GM18508 (cell line): Measurements from ENCODE around the gene NOTCH2.
"Not testable (repeated sequence)": the region's sequence is repeated elsewhere in the genome, so short reads cannot be mapped to it uniquely, and the experiment has no call there.

Experiments used
- ATAC-seq: cut with Tn5 transposase; IDR thresholded peaks from one replicate; pipeline ENCODE4 v1.9.1; 2021; ENCODE audit warnings: moderate number of reproducible peaks; ENCODE audit not compliant: insufficient read depth, unreplicated experiment

NOTCH2 gene

DNA sequence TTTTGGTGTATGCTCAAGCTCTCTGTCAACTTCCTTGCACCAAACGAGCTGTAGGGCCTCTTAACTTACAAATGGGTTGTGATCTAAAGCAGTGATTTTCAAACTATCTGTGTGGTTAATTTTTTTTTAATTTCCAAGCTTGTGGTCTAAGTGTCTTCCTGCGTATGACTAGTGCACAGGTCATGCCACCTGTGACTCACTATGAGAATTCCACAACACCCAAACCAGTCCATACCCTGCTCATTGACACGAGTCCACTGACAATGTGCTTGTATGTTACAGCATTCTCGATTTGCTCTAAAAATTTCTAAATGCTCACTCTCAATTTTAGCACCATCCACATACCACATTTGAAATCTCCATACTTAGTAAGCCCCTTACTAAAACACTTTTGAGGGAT, 18.5 kb upstream of the NOTCH2 start:
- ATAC-seq = not testable (repeated sequence)

DNA sequence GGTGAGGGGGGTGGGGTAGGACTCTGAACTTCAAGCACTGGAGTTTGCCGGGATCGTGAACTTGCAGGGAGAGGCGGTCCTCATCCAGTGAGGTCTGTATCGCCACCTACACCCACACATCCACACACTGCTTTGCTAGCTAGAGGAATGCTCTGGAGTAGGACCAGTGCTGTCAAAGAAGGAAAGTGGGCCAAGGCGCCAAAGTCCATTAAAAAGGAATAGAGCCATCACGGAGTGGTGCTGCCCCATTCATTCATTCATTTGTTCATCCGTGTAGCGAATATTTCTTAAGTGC, 405 bp upstream of the NOTCH2 start:
- ATAC-seq = not testable (repeated sequence)

DNA sequence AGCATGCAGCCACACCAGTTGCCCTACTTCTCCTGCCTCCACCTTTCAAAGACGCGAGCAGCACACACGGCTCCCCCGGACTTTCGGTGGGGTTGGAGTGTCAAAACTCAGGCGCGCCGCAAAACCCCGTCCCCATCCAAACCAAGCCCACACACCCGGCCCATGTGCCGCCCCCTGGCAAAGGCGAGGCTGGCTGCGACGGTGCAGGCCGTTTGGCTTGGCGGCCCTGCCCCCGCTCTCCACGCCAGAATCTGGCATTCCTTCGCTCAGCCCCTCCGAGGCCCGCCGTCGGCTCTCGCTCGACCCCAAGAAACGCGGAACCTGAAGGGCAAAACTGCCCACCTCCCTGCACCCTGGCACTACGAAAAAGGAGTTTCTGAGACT, 787 bp downstream of the NOTCH2 start:
- ATAC-seq = not testable (repeated sequence)

DNA sequence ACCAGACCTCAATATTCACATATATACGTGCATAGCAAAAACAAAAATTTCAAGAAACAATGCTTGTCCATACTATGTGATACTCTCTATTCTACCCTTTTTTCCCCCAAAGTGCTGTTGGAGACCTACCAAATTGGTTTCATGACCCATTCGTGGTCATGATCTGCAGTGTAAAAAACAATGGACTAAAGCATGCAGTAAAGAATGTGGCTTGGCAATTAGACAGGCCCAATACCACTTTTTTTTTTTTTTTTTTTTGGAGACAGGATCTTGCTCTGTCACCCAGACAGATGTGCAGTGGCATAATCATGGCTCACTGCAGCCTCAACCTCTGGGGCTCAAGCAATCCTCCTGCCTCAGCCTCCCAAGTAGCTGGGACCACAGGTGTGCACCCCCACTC, 21.3 kb downstream of the NOTCH2 start:
- ATAC-seq = not testable (repeated sequence)

DNA sequence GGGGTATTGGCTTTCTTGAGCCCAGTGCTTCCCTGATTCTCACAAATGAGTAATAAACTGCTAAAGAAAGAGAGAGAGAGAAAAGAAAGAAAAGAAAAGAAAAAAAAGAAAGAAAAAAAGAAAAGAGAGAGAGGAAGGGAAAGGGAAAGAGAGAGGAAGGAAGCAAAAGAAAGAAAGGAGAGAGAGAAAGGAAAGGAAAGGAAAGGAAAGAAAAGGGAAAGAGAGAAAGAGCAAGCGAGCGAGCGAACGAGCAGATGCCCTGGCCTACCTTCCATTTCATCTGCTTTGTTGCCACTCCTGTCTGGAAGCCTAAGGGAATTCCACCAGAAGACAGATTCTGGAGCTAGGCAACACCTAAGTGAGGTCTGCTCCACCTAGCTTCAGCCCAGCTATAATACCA, 27.7 kb downstream of the NOTCH2 start:
- ATAC-seq = not testable (repeated sequence)

DNA sequence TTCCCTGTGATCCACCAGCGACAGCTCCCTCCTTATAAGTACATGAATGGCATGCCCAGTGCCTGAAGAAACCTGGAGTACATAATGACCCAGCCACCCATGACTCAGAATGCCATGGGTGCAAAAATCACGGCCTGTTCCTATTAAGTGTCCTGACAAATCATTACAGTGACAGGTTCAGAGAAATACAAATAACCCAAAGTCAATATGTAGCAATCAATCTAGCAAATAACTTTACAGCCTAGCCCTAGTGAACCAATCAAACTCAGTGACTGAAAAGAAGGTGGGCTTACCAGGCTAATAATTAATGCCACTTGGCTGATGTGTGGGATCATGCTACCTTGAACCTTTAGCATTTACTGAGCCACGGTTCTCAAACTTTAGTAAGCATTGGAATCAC, 37.2 kb downstream of the NOTCH2 start:
- ATAC-seq = not testable (repeated sequence)

DNA sequence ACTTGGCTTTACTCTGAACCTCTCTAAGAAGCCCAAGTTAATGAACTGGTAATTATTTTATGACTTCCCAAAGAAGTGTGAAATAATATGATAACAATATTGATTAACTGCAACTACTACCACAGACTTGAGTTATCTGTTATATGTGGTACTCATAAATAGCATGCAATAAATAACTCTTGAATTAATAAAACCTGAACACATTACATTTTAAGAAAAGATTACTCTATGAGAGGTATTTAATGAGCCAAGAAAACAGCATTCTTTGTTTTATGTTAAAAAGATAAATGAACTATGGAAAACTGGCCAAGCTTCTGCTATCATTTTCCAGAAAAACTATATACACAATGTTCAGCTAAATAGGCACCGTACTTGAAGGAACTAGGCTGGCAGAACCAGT, 45.7 kb downstream of the NOTCH2 start:
- ATAC-seq = not testable (repeated sequence)

DNA sequence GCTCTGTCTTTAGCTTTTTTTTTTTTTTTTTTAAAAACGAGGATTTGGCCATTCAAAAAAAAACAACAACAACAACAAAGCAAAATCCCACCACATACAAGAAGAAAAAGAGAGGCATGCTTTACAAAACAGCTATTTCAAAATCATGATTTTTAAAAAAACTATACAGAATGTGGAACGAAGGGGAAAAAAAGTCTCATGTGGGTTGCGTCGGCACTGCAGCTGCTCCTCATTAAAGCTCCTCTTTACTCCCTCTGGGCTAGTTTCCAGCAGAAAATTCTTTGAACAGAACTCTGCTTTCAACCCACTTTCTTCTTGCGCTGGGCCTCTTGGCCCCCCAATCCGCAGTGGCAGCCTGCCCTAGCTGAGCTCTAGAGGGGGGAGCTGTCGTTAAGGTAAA, 54.5 kb downstream of the NOTCH2 start:
- ATAC-seq = not testable (repeated sequence)

DNA sequence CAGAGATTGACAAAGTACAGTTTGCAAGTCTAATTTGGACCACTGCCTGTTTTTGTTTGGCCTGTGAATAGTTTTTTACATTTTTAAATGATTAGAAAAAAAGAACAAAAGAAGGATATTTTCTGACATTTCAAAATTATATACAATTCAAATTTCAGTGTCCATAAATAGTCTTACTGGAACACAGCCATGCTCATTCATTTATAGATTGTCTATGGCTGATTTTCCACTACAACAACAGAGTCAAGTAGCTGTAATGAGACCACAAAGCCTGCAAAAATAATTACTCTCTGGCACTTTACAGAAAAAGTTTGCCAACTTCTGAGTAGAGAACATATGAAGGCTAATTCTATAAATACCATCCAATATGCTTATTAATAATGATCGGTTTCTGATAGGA, 61.1 kb downstream of the NOTCH2 start:
- not testable (repeated sequence) for ATAC-seq

DNA sequence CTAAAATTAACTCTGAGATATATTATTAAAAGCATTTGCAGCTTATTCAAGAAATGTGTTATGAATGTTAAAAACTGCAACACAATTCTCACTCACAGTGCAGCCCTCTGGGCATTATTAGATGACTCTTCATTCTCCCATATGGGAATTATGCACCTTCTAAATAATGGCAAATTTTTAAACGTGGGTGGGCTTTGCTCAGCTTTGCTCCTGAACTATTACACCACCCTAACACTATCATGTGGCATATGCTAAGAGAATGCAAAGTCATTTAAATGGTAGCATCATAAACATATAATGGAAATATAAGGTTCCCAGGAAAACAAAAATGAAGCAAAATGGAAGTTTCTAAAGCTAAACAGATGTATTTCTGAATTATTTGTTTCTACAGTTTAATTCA, 61.6 kb downstream of the NOTCH2 start:
- not testable (repeated sequence) for ATAC-seq

DNA sequence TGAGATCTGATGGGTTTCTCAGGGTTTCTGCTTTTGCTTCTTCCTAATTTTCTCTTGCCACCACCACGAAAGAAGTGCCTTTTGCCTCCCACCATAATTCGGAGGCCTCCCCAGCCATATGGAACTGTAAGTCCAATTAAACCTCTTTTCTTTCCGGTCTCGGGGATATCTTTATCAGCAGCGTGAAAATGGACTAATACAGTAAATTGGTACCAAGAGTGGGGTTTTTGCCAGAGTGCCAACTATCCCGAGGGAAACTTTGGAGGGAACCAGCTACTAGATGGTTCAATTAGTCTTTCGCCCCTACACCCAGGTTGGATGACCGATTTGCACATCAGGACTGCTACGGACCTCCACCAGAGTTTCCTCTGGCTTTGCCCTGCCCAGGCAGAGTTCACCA, 68.4 kb downstream of the NOTCH2 start:
- ATAC-seq = not testable (repeated sequence)

DNA sequence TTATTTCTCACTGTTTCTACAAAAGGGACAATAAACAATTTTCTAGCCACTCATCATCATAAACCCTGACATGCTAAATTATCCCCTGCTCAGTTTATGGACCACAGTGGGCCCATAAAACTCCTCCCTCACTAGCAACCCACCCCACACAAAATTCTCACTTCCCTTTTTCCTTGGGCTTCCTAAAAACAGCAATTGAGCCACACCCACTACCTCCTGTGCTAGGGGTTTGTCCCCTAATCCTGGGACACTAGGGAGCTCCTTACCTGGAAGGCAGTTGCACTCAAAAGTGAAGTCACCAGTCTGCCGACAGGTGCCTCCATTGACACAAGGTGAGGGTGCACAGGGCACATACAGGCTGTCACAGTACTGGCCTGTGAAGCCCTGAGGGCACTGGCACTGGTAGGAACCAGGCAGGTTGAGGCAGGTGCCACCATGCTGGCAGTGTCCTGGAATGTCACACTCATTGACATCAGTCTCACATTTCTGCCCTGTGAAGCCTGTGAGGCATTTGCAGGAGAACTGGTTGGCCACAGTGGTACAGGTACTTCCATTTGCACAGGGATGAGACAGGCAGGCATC, 72.6 kb downstream of the NOTCH2 start:
- ATAC-seq = not testable (repeated sequence)

DNA sequence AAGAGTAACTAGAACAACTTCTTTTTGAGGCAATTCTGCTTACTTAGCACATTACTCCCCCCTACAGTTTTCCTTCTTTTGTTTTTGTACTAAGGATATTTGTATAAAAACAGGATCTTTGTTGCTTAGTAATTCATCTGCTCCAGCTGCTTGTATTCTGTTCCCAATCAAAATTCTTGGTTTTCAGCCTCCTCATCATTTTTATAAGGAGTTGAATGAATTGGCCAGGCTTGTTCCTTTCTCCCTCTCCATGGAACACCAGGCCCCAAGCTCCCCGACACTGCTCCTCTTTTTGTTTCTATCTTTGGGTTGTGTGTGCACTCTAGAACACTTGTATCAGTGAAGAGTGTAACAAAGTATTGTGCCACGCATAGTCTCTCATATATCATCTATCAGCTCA, 73.5 kb downstream of the NOTCH2 start:
- ATAC-seq = not testable (repeated sequence)

DNA sequence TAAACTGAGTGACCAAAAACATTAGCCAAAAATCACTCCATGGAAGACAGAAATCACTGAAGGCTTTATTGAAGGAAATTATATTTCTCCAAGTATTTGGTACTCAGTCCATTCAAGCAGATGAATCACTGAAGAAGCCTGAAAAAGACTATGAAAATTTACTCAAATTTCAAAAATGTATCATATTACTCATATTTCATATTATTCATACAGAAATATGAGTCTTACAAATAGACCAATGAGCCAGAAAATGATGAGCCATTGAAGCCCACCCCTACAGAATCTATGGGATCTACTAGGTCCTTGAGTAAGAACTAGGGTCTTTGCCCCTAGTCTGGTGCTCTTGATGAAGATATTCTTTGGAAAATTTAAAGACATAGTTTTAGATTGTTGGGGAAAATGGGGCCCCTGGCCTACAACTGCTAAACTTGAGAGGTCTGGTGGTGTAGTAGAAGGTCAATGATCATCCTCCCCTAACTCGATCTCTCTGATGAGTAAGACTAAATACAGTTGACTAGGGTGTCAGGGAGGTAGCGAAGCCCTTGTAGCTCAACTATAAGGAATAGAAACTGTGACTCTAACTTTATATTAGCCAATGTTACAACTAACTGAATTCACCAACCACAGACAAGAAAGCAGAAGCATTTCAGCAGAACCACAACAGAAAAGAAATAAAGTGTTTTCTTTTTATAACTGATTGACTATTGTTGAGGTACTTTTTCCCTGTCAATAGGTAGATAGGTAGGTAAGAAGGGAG, 81.0 kb downstream of the NOTCH2 start:
- ATAC-seq = no peak

DNA sequence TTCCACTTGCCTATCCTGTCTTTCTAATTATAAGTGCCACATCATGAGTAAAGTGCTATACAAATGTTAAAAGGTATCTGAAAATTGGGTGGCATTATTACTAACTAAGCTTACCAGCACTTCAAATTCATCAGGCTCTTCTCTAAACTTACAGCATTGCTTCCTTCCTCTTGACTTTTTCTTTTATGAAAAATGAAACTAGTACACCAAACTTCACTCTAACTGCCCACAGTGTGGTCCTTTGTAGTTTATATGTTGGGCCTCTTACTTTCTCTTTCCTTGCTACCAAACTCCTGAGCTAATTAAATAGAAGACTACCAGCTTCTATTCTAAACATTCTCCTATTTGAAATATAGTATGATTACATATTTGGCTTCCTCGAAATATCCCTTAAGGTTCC, 81.8 kb downstream of the NOTCH2 start:
- ATAC-seq = no peak

DNA sequence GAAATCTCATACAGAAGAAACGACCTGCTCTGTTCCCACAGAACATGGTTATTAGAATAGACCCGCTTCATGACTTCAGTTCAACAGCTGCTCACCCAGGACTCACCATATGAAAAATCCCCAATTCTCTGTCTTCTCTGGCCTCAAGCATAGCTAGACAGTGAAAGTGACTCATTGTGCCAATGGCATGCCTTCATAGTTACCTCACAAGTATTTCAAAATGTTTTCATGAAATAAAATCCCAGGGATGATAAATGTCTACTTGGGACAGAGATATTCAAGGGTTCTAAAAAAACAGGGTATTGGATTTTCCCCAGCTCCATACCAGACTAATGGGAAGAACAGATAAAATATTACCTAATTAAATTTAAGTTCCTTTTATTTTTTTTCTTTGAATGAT, 82.3 kb downstream of the NOTCH2 start:
- no peak for ATAC-seq

DNA sequence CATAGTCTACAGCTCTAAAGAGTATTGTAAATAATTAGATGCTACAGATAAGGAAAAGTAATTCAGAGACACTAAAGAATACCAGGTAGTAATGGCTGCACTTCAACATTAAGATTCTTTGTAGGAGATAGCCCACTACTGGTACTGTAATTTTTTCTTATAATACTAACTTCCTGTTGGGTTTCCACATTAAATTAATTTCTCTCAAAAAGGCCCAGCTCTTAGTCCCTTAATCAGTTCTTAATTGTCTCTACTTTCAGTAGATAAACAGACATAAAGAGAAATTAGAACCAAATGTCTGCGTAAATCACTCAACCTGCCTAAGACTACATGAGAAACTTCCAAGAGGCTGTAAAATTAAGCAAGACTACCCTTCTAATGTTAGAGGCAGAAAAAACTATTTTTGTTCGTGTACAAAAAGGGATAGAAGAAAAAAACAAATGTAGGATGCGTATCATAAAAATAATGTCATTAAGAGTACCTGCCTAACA, 83.4 kb downstream of the NOTCH2 start:
- ATAC-seq = no peak

DNA sequence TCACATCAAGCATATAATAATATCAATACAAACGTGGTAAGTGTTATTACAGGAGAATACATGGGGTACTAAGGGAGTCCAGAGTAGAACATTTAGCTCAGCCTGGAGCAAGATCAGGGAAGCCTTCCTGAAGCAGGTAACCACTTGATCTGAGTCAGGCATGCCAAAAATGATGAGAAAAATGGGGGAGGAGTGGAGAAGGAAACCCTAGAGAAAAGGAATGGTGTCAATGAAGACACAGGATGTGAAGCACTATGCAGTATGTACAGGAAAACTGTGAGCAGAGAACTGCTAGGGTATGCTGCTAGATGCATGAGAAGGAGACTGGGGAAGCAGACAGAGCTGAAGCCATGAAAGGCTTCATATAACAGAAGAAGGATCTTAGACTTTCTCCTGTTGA, 84.7 kb downstream of the NOTCH2 start:
- no peak for ATAC-seq

DNA sequence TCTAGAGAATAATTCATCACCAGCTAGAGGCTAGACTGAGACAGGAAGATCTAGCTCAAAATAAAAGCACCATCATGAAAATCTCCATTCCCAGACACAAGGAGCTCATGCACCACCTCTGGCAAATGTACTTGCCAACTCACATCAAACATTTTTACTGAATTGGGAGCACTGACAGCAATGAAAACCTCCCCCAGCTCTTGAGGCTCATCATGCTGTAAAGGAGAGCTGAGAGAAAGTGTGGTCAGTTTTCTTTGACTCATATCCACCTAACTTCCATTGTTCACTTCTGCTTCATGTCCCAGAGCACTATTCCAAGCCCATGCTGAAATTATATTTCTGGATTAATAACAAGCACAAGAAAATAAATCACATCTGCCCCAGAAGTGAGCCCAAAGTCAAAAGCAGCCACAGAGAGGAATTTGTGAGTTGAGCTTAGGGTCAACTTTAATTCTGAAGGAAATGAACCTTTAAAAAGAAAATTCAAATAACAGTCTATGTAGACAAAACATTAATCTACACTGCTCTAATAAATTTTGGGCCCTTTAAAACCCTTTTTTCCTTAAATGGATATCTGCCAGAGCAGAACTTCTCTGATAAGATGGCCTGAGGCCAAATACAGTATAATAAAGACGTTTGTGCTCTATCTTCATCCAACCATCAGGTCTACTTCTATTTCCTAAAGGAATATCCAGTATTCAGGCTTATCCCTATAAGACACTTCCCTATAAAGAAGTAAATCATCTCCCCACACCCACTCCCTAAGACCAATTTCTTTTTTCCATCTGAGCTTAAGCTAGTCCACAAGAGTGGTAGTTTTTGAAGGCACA, 87.3 kb downstream of the NOTCH2 start:
- ATAC-seq = no peak

DNA sequence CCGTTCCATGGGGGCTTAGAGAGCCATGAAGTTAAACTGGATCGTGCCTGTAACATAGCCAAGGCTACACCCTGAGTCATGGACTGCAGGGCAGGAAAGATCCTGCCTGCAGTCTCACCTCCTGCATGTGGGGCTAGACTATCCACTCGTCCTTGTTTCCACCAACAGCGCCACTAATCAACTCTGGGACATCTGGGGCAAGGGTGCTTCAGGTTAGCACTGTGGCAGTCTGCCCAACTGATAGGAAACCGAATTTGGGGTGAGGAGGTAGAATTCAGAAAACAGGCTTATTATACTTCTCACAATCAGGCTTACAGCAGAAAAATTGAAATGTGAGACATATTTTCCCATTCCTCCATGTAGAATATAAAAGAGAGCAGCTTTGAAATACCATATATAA, 88.0 kb downstream of the NOTCH2 start:
- ATAC-seq = no peak

DNA sequence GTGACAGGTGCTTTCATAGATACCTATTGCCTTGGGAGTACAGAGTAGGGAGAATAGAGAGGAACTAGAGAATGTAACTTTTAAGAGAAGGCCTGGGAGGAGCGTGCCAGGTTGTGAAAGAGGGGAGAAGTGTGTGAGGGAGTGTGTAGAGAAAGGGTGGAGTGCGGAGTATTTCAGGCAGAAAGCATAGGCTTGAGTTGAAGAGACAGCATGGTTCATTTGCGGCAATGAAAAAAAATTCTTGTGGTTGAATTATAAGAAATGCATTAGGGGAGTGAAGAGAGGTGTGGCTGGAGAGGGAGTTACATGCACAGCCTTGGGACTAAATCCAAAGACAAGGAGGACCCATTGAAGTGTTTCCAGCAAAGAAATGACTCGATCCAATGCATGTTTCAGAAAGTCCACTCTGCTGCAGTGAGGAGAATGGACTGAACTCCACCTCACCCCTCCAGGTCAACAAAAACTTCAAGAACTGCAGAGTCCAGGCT, 91.4 kb downstream of the NOTCH2 start:
- ATAC-seq = no peak
